Measurements from ENCODE around the gene ZNF883.

GRCh38 chr9:112925058-112925641 is 86.8 kb downstream of the ZNF883 start:
- TF ChIP-seq CTCF (IDR thresholded peaks at IDR 0.05; ENCODE audit: low read length) = peak; percentile 65
- TF ChIP-seq EZH2 (IDR thresholded peaks at IDR 0.05; ENCODE audit: borderline replicate concordance, low read length) = no peak

Measured in OCI-LY1 (cell line).